Stomach (tissue), 4 donors: ENCODE data around the gene BBX.

Experiments used
- POLR2A ChIP-seq, 4 donors: fragments of 450-650 bp; IDR thresholded peaks; one replicate each; pipeline ENCODE4 v1.6.1; 2016; ENCODE audit warnings: antibody characterized with exemption in 4 of 4, control low read depth in 2 of 4, mild to moderate bottlenecking in 1 of 4, moderate library complexity in 1 of 4
- POLR2AphosphoS5 ChIP-seq, 3 donors: sonication (generic); formaldehyde crosslinking; IDR thresholded peaks; one replicate each; pipeline ENCODE4 v1.6.1; 2016; ENCODE audit warnings: antibody characterized with exemption in 3 of 3
- TF ChIP-seq, protein P1 (sequence below), 7 experiments: fragments of 450-650 bp in 4 of 7; fragments of 200-600 bp in 3 of 7; sonication (generic) in 3 of 7; IDR thresholded peaks; one replicate each; pipeline ENCODE4 v1.5.1; 2016 to 2019; ENCODE audit warnings: antibody characterized with exemption in 7 of 7, control low read depth in 2 of 7, mild to moderate bottlenecking in 1 of 7

DNA sequence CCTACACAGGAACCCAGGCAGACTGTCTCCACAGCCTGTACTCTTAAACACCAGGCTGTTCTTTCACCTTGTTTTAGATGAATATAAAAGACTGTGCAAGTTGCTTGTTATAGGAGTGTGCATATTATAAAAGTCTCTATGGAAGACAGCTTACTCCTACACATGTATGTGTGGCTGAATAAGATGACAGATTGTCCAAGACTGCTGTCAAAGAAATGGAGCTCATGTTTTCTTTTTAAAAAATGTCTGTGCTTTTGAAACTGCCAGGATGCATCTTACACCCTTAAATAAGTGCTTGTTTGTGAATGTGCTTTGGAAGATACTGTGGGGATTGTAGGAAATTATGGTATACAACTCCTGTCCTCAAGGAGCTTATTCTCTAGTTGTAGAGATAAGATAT lies 237.4 kb downstream of the BBX start:
- no peak for TF ChIP-seq POLR2A (IDR thresholded peaks at IDR 0.05)
- TF ChIP-seq, protein P1, sequence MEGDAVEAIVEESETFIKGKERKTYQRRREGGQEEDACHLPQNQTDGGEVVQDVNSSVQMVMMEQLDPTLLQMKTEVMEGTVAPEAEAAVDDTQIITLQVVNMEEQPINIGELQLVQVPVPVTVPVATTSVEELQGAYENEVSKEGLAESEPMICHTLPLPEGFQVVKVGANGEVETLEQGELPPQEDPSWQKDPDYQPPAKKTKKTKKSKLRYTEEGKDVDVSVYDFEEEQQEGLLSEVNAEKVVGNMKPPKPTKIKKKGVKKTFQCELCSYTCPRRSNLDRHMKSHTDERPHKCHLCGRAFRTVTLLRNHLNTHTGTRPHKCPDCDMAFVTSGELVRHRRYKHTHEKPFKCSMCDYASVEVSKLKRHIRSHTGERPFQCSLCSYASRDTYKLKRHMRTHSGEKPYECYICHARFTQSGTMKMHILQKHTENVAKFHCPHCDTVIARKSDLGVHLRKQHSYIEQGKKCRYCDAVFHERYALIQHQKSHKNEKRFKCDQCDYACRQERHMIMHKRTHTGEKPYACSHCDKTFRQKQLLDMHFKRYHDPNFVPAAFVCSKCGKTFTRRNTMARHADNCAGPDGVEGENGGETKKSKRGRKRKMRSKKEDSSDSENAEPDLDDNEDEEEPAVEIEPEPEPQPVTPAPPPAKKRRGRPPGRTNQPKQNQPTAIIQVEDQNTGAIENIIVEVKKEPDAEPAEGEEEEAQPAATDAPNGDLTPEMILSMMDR (IDR thresholded peaks at IDR 0.05) = no peak
- TF ChIP-seq POLR2AphosphoS5 (IDR thresholded peaks at IDR 0.05) = no peak
